Pancreas (tissue), 10 donors: ENCODE results near the gene F12. TPM values are rescaled to one million over a fixed set of nuclear protein-coding genes. Genes with fewer than 3 reads are reported as not detected.

Experiments used
- ATAC-seq, 4 donors: fragments of 200-7000 bp; cut with Tn5 transposase; one replicate each; pipeline versions ENCODE4 v1.8.0 to v1.9.1; 2020; ENCODE audit warnings: mild to moderate bottlenecking in 4 of 4, moderate library complexity in 4 of 4
- DNase-seq, 6 donors: peaks; one replicate each; pipeline ENCODE4 v3.0.0-alpha.2; 2020
- FAIRE-seq: peaks from 2 replicates; lab custom pipeline; 2012; peaks lifted over from hg19 to GRCh38; lab: Jason Lieb, UNC
- H3K27ac ChIP-seq, 4 donors: fragments of 200-600 bp; sonication (generic); 1 replicate in 3 of 4; 2 replicates in 1 of 4; pipeline versions ENCODE4 v1.5.0 to v1.8.0; 2020
- H3K27me3 ChIP-seq, 4 donors: fragments of 200-600 bp; one replicate each; pipeline ENCODE4 v1.8.0; 2021
- H3K36me3 ChIP-seq, 3 donors: fragments of 200-600 bp; sonication (generic) in 1 of 3; one replicate each; pipeline versions ENCODE4 v1.5.0 to v1.8.0; 2020 to 2021
- H3K4me1 ChIP-seq, 3 donors: fragments of 200-600 bp; one replicate each; pipeline ENCODE4 v1.8.0; 2021
- H3K4me3 ChIP-seq, 4 donors: fragments of 200-600 bp; sonication (generic) in 2 of 4; one replicate each; pipeline versions ENCODE4 v1.5.0 to v1.8.0; 2020 to 2021
- H3K9me3 ChIP-seq, 4 donors: fragments of 200-600 bp; one replicate each; pipeline ENCODE4 v1.8.0; 2021
- CTCF ChIP-seq, 4 donors: fragments of 200-600 bp; sonication (generic) in 3 of 4; IDR thresholded peaks; one replicate each; pipeline versions ENCODE4 v1.5.0 to v1.8.0; 2021; ENCODE audit warnings: antibody characterized with exemption in 4 of 4
- WGBS, 2 donors: extraction: QIAGEN DNeasy Blood & Tissue Kit; methylation state at CpG; one replicate each; pipeline ENCODE4 v1.1.7; 2013; 5-methylcytosine and 5-hydroxymethylcytosine counted together
- intact Hi-C, 3 donors: fragments of 100-400 bp; cut with DNase I; formaldehyde crosslinking; loops; one replicate each; pipeline versions ENCODE4 v1.11.1 to v1.14.2; 2022
- polyA plus RNA-seq, 2 donors: library from polyadenylated mRNA; stranded (reverse); fragments of 200-250 nt; gene quantifications; one replicate each; pipeline ENCODE4 v1.2.3, GENCODE V29; 2013
- total RNA-seq, 6 donors: library from RNA; stranded (reverse); fragmentation: NEBNext Ultra II Directional in 4 of 6; extraction: Animal tissue kit (Norgen Biotek cat#: 25700) in 4 of 6; gene quantifications; one replicate each; pipeline versions ENCODE4 v1.2.1 to v1.2.4, GENCODE V29; 2021 to 2023
- donor health status: healthy with polysubstance abuse.
- donor health status: DM: no; HTN: no; CAD: no; lungs with moderate emphysema.
- donor health status: DM: no; HTN: no; CAD: no.
- donor health status: control.
- donor health status: control.
- donor health status: Bipolar disorder and iron deficiency.
- donor health status: DM: yes; HTN: yes; CAD: no.
- donor health status: DM: no; HTN: no; CAD: no.
- donor health status: DM: no; HTN: no; CAD: no.
- donor health status: DM: yes; HTN: yes; CAD: no.

Gene F12
- total and polyA plus RNA-seq, 8 donors = 0.83 to 2.6 (median 1.8) TPM

GRCh38 chr5:177397875-177398390, 11.4 kb downstream of the F12 start:
- whole genome bisulfite sequencing, 2 donors = 72 to 85% methylated on average over 16 of the region's 16 CpGs
- peak in 1 of 6 donors; percentile 71 for DNase-seq
- no peaks in the 10 kb centered on the region for H3K36me3 ChIP-seq
- intact Hi-C loops = loop anchor here in 1 of 3 donors (5.0 kb wide), 1 partner anchor 114 kb away; no protein-coding TSS in a partner anchor
- no peak for FAIRE-seq
- no peak for TF ChIP-seq CTCF (IDR thresholded peaks at IDR 0.05)
- no peak for ATAC-seq
- no peak overlapping the region for H3K4me3 ChIP-seq
- H3K27ac ChIP-seq = no peak overlapping the region
- peaks cover 0 to 3% (median 2%) of the 10 kb centered on the region in 3 donors for H3K4me1 ChIP-seq
- no peaks in the 10 kb centered on the region for H3K9me3 ChIP-seq
- peaks cover 0 to 8% (median 0%) of the 10 kb centered on the region in 4 donors for H3K27me3 ChIP-seq

GRCh38 chr5:177396807-177397206, 12.6 kb downstream of the F12 start:
- H3K4me3 ChIP-seq = no peak overlapping the region
- H3K27me3 ChIP-seq = peaks cover 0 to 8% (median 0%) of the 10 kb centered on the region in 4 donors
- H3K9me3 ChIP-seq = no peaks in the 10 kb centered on the region
- no peak for ATAC-seq
- intact Hi-C loops = loop anchor here in 1 of 3 donors (5.0 kb wide), 1 partner anchor 115 kb away; no protein-coding TSS in a partner anchor
- no peak overlapping the region for H3K27ac ChIP-seq
- H3K36me3 ChIP-seq = no peaks in the 10 kb centered on the region
- DNase-seq = no peak
- no peak for TF ChIP-seq CTCF (IDR thresholded peaks at IDR 0.05)
- WGBS, 2 donors = 73 to 76% methylated on average over 10 of the region's 10 CpGs
- H3K4me1 ChIP-seq = no peaks in the 10 kb centered on the region
- no peak for FAIRE-seq

- Histone ChIP-seq H3K36me3 (no peaks in the 10 kb centered on the region), H3K27ac (no peak overlapping the region), H3K4me1 (no peaks in the 10 kb centered on the region), H3K4me3 (no peak overlapping the region), H3K9me3 (no peaks in the 10 kb centered on the region), H3K27me3 (peaks cover 0 to 8% (median 0%) of the 10 kb centered on the region in 4 donors)
- intact Hi-C loops = loop anchor here in 1 of 3 donors (5.0 kb wide), 1 partner anchor 116 kb away; no protein-coding TSS in a partner anchor
- DNase-seq = no peak
- TF ChIP-seq CTCF (IDR thresholded peaks at IDR 0.05) = no peak
- WGBS, 2 donors = 39 to 50% methylated on average over 8 of the region's 8 CpGs
- ATAC-seq = no peak
- no peak for FAIRE-seq
These were observed 13.3 kb downstream of the F12 start for GRCh38 chr5:177396078-177396477.

GRCh38 chr5:177393990-177394389, 15.4 kb downstream of the F12 start:
- H3K36me3 ChIP-seq = no peaks in the 10 kb centered on the region
- no peak overlapping the region for H3K27ac ChIP-seq
- WGBS, 2 donors = 40 to 65% methylated on average over 5 of the region's 5 CpGs
- FAIRE-seq = no peak
- intact Hi-C loops = loop anchor here in 2 of 3 donors (5.0 kb wide), 2 partner anchors 58 to 108 kb away; no protein-coding TSS in a partner anchor
- H3K27me3 ChIP-seq = no peaks in the 10 kb centered on the region
- no peaks in the 10 kb centered on the region for H3K9me3 ChIP-seq
- DNase-seq = no peak
- no peak overlapping the region for H3K4me3 ChIP-seq
- H3K4me1 ChIP-seq = no peaks in the 10 kb centered on the region
- no peak for ATAC-seq
- TF ChIP-seq CTCF (IDR thresholded peaks at IDR 0.05) = no peak

- ATAC-seq (no peak), DNase-seq (no peak), FAIRE-seq (no peak)
- intact Hi-C loops = loop anchor here in 2 of 3 donors (5.0 kb wide), 2 partner anchors 59 to 109 kb away; no protein-coding TSS in a partner anchor
- H3K27me3 ChIP-seq = no peaks in the 10 kb centered on the region
- H3K36me3 ChIP-seq = no peaks in the 10 kb centered on the region
- H3K4me1 ChIP-seq = no peaks in the 10 kb centered on the region
- WGBS, 2 donors = 83% methylated on average over 1 of the region's 1 CpG
- H3K4me3 ChIP-seq = no peak overlapping the region
- H3K9me3 ChIP-seq = no peaks in the 10 kb centered on the region
- no peak for TF ChIP-seq CTCF (IDR thresholded peaks at IDR 0.05)
- no peak overlapping the region for H3K27ac ChIP-seq
These were observed 16.1 kb downstream of the F12 start for GRCh38 chr5:177393206-177393765.
